Body of pancreas (tissue), 4 donors: Measurements from ENCODE around the gene TOMM5.

ENCODE experiments used
- CTCF ChIP-seq, 7 experiments: fragments of 450-650 bp in 4 of 7; fragments of 200-600 bp in 3 of 7; sonication (generic) in 3 of 7; IDR thresholded peaks; one replicate each; pipeline ENCODE4 v1.5.1; 2016 to 2019; ENCODE audit warnings: antibody characterized with exemption in 7 of 7
- POLR2A ChIP-seq, 3 donors: fragments of 450-650 bp; IDR thresholded peaks; one replicate each; pipeline ENCODE4 v1.6.1; 2016; ENCODE audit warnings: antibody characterized with exemption in 3 of 3, mild to moderate bottlenecking in 2 of 3

GRCh38 chr9:37618817-37619216 lies 26.4 kb upstream of the TOMM5 start:
- TF ChIP-seq CTCF (IDR thresholded peaks at IDR 0.05) (no peak), POLR2A (IDR thresholded peaks at IDR 0.05) (no peak)
